ENCODE data around the gene ZNF670.
"Not testable (repeated sequence)": the region's sequence is repeated elsewhere in the genome, so short reads cannot be mapped to it uniquely, and the experiment has no call there.

ZNF670 gene

DNA sequence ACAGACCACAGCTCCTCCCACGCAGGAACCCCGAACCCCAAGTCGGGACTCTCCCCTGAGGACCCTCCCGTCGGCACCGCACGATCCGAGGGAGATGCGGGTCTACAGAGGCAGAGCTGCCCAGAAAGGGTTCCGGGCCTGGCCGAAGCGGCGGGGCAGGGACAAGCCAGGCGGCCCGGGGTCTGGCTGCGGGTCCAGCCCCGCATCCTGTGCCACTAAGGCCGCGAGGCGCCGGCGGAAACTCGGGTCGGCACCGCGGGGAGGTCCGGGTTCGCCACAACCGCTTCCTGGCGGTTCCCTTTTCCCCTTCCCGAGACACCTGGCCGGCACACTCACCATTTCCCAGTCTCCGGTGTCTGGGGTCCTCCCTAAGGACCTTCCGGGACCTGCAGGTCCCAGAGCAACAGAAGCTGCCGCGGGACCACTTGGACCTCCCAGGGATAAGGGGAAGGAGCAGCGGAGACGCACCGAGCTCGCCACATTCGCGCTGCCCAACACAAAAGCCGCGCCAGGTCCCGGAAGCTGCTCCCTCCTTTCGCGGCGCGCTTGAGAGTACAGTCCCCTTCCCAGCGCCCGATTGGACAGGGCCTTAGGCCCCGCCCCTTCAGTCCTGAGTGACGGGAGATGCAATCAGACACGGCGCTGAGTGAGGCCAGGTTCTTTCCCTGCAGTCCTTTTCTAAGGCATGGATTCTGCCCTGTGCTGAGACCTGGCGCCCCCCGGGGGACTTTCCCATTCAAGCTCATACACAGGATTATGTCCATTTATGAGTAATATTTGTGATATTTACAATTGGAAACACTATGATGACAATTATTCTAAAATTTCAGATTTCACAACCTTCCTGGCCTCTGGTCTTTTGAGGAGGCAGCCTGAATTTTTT is at the start of gene ZNF670:
ZNF670 (minus strand) TSS at position 554 of the 883 bp plus-strand sequence; CDS start at position 339, 215 bp downstream.
- in situ Hi-C loops (cut with MboI; ENCODE audit: low sequenced_read_pairs), result no loop called here

DNA sequence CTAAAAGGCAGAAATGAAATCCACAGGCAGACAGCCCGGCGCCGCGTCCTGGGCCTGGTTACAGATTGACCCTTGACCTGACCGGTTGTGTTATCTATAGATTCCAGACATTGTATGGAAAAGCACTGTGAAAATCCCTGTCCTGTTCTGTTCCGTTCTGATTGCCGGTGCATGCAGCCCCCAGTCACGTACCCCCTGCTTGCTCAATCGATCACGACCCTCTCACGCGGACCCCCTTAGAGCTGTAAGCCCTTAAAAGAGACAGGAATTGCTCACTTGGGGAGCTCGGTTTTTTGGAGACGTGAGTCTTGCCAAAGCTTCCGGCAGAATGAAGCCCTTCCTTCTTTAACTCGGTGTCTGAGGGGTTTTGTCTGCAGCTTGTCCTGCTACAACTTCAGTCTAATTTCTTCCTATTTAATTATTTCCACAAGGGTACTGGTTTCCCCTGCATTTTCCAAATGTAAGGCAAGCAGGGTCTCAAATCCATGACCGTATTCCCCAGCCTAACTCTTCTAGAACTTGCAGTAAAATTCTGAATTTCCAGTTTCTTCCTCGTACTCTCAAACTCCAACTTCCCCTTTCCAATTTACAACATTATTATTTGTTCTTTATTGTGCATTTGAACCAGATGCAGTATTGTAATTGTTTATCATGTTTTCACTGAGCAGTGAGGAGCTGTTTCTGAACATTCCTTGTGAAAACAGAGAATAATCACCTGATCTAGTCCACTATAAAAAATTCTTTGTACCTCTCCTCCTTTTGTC is 49.1 kb upstream of the ZNF670 start:
- in situ Hi-C loops (cut with MboI; ENCODE audit: low sequenced_read_pairs), result not testable (repeated sequence)

DNA sequence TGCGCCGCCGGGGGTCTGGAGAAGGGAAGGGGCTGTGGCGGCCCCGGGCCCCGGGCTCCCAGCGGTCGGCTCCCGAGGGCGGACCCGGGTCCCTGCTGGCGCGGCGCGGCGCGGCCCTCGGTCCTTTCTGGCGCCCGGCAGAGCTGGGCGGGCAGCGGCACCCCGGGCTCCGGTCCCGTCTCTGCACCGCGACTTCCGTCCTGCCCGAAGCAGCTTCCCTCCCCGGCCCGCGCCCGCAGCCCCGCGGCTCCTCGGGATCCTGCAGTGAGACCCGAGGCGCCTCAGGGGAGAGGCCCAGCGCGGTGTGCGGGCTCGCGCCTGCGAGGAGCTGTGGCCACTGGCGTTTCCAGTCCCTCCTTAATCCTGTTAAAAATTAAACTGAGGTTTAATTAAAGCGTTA is 48.0 kb upstream of the ZNF670 start:
- in situ Hi-C loops (cut with MboI; ENCODE audit: low sequenced_read_pairs), result not testable (repeated sequence)

DNA sequence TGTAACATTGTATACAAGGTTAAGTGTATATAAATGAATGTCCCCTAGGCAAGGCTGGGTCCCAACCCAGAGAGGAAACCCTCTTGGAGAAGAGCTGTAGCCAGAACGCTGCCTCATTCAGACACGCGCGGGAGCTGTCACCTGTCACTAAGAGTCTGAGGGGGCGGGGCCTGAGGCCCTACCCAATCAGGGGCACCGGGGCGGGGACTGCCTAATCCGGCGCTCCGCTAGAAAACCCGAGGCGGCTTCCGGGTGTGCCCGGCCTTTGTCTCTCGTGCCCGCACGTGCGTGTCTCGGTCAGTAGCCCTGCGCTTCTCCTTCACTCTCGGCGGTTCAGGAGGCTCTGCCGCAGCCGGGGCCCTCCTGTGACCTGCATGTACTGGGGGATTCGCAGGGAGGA is 47.6 kb upstream of the ZNF670 start:
- in situ Hi-C loops (cut with MboI; ENCODE audit: low sequenced_read_pairs), result not testable (repeated sequence)

DNA sequence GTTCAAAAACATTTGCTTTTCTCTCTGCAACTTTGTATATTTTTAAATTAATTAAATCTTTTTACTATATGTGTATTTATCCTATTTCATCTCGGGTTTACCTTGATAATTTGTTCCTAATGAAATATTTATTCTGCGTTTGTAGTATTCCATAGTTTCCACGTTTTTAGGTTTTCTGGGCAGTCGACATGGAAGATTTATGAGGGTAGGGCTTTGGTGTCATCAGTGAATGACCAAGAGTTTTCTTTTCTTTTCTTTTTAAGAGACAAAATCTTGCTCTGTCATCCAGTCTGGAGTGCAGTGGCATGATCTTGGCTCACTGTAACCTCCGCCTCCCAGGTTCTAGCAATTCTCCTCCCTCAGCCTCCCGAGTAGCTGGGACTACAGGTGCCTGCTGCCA is 42.8 kb upstream of the ZNF670 start:
- in situ Hi-C loops (cut with MboI; ENCODE audit: low sequenced_read_pairs), result no loop called here

DNA sequence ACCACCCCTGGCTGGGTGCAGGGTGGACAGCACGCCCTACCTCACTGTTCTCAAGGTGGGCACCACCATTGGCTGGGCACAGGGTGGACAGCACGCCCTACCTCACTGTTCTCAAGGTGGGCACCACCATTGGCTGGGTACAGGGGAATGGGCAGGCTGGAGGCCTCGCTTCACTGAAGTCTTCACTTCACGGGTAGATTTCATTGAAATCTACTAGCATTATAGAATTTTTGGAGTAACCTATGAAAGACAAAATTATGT is 41.7 kb upstream of the ZNF670 start:
- in situ Hi-C loops (cut with MboI; ENCODE audit: low sequenced_read_pairs), result not testable (repeated sequence)

DNA sequence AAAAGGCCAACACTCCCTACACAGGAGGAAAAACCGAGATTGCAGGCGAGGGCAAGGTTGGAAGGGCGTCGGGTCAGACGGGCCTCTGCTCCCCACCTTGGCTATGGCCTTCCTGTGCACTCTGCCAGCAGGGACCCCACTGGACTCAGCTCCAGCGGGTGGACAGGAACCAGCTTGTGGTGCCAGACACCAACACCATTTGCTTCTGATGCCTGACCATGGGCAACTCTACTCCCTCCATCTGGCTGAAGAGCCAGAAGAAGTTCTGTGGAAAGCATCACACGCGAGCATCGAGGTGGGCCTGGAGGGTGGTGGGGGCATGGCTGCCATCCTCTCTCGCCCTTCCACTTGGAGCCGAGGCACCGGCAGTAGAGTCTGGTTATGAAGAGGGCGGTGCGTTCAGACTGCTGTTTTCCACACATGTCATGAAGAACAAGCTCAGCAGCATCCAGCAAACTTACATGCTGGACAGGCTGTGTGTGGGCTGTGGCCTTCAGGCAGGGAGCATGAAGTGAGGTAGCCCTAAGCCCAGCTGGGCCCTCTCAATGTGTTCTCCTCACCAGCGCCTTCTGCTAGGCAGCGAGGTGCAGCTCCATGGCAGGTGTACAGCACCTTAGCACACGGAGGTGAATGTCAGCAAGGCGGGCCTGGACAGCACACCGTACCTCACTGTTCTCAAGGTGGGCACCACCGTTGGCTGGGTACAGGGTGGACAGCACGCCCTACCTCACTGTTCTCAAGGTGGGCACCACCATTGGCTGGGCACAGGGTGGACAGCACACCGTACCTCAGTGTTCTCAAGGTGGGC is 41.2 kb upstream of the ZNF670 start:
- in situ Hi-C loops (cut with MboI; ENCODE audit: low sequenced_read_pairs), result no loop called here

DNA sequence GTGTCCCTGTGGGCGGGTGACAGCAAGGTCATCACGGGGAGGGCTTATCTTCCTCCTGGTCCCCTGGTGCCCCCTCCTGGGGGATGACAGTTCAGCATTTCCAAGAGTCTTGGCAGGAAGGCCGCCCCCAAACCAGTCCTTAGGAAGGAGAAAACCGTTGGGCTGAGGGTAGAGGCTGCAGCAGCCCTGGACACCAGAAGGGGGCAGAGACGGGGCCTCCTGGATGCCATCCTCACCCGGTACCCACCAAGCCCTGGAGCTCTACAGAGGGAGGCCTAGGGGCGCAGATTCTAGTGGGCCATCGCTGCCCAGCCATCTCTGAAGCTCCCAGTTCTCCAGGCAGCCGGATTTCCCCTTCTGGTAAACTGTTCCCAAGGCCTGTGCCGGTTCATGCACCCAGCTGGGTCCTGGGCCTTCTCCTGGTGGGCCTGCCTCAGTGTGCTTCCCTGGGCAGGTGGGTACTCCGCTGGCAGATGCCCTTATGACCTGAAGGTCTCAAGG is 40.4 kb upstream of the ZNF670 start:
- in situ Hi-C loops (cut with MboI; ENCODE audit: low sequenced_read_pairs), result no loop called here

DNA sequence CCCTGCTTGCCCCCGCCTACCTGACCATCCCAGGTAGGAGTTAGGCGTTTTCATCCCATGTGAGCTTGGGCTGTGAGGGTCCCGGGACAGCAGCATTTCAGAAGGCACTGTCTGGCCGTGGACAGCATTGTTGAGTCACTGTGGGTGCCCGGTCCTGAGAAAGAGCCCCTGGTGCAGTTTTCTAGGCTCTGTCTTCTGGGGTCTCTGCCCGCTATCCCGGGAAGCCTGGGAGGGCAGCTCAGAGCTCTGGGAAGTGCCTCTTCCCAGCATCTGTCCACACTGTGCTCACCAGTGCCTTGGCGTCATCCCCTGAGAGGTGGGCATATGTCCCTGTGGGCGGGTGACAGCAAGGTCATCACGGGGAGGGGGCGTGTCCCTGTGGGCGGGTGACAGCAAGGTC is 36.9 kb upstream of the ZNF670 start:
- in situ Hi-C loops (cut with MboI; ENCODE audit: low sequenced_read_pairs), result no loop called here

DNA sequence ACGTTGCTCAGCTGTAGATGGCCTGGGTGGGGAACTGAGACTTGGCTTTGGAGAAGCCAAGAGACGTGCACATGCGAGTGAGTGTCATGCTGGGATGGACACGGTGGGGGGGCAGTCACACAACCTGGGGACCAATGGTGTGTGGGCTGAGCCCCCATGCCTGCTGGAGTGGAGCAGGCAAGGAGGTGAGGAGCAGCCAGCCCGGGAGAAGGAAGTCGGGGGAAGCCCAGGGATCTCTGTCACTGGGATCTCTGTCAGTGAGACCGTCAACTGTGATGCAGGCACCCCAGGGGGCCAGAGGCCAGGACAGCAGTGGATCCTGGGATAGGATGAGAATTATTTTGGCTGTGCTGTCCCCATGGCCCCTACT is 36.5 kb upstream of the ZNF670 start:
- in situ Hi-C loops (cut with MboI; ENCODE audit: low sequenced_read_pairs), result no loop called here

DNA sequence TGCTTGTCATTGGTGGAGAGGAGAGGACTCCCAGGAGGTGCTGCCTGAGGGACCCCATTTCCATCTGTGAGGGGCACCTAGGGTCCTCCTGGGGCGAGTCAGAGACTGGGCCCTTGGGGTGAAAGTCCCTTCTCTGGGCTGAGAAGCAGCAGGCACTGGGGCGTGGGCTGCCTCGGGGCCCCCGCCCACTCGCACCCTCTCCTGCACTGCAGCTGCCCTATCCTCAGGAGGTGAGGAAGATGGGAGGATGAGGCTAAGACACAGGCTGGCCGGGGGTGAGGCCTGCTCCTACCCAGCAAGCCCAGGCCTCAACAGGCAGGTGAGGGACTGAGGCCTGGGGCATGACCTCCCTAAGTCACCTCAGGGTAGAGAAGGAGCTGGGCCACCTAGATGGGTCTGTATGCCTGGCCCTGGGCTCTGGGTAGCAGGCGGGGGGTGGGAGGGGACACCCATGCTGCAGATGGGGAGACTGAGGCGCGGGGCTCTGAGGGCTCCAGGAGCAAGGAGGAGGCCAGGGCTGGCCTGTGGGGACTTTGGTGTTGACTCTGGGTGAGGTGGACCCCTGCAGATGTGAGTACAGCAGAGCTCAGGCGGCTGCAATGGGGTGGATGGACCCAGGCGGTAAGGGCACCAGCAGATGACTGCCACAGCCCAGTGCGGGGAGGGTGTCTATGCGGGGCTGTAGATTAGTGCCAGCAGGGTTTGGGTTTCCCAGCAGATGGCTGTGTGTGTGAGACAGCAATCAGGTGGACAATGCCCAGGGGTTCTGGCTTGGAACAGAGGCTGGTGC is 35.9 kb upstream of the ZNF670 start:
- in situ Hi-C loops (cut with MboI; ENCODE audit: low sequenced_read_pairs), result no loop called here

DNA sequence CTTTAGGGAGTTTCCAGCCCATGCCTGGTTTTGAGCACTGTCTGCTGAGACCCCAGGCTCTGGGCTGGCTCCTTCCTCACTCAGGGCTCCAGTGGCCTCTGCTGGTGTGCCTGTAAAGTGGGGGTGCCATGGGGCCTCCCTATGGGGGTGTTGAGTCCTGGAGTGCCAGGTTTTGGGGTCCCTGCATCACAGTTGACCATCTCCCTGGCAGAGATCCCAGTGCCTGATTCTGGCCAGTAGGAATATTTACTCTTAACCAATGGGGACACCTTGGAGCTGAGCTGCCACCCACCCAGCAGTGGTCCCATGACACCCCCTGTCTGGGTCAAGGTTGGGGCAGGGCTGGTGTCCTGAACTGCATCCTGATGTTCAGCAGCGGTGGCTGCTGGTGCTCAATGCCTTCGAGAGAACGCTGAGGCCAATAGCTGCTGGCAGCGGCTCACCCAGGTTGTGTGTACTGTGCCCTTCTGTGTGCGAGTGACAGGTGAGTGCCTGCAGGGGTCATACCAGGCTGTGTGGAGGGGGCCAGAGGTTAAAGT is 35.2 kb upstream of the ZNF670 start:
- in situ Hi-C loops (cut with MboI; ENCODE audit: low sequenced_read_pairs), result no loop called here

DNA sequence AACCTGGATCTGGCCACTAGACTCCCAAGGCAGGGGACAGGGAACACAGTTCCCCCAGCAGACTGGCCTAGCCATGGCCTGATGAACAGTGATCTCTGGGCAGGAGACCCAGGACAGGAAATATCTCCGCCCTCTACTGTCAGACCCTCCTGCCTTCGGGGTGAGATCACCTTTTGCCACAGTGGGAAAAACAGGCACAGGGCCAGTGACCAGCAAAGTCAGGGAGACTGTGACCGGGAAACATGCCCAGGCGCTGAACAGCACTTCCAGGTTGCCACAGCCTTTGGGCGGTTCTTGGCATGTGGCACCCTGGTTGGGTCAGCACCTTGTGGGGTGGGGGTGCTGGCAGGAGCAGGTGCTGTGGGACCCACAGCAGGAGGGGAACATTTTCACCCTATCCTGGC is 34.5 kb upstream of the ZNF670 start:
- in situ Hi-C loops (cut with MboI; ENCODE audit: low sequenced_read_pairs), result no loop called here

DNA sequence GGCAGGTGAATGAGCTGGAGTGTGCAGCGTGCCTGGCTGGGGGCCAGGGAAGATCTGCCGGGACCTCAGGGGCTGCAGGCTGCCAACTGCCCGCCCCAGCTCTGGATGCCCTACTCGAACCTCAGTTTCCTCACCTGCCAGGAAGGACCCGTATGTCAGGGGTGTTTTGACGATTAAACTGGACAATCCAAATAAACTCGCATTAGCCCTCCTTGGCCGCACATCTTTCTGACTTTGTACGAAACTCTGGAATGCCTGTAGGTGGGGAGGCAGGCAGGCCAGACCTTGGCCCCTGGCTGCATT is 33.8 kb upstream of the ZNF670 start:
- in situ Hi-C loops (cut with MboI; ENCODE audit: low sequenced_read_pairs), result no loop called here

DNA sequence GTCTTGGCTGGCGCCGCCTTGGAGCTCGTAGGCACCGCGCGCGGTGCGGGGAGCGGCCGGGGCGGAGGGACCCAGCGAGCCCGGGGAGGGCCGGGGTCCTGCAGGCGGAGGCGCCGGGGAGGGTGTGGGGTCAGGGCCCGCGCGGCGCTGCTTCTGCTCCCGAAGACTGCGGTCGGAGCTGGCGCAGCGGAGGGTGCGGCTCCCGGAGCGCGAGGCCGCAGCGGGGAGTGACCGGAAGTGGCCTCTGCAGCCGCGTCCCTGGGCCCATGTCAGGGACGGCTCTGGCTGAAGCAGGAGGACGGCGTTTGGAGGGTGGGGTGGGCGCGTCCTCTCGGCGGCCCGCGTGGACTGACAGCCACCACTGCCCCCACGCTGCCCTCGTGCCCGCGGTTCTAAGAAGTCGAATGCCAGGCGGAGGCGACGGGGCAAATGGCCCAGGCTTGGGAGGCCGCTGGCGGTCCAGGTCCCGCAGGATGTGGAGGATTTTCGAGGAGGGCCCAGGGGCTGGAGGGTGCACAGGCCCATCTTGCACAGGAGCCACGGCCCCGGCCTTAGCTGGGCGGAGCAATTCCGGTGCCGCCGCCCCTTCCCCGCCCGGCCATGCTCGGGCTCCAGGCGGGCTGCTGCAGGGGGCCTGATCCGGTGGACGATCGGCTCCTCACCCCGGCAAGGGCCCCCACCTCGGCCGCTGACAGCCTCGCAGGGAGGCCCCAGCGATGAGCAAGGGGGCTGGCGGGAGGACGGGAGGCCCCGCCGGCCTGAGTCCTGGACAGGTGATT is 33.3 kb upstream of the ZNF670 start:
- in situ Hi-C loops (cut with MboI; ENCODE audit: low sequenced_read_pairs), result no loop called here

DNA sequence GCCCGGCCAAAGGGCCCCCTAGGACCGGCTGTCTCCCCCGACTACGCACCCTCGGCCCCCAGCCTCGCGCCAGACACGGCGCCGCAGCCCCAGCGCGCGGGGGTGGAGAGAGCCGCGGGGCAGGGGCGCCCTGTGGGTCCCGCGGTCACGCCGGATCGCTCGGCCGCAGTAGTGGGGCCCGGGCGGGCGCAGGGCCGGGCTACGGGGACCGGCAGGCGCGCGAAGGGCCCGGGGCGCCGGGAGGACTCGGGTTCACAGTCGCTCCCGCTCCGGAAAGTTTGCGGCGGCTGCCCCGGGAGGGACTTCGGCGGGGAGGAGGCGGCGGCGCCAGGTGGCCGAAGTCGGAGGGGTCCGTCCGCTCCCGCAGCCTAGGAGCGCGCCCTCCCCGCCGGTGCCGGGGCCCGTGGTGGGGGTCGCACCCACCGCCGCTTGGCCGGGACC is 32.7 kb upstream of the ZNF670 start:
- in situ Hi-C loops (cut with MboI; ENCODE audit: low sequenced_read_pairs), result no loop called here

DNA sequence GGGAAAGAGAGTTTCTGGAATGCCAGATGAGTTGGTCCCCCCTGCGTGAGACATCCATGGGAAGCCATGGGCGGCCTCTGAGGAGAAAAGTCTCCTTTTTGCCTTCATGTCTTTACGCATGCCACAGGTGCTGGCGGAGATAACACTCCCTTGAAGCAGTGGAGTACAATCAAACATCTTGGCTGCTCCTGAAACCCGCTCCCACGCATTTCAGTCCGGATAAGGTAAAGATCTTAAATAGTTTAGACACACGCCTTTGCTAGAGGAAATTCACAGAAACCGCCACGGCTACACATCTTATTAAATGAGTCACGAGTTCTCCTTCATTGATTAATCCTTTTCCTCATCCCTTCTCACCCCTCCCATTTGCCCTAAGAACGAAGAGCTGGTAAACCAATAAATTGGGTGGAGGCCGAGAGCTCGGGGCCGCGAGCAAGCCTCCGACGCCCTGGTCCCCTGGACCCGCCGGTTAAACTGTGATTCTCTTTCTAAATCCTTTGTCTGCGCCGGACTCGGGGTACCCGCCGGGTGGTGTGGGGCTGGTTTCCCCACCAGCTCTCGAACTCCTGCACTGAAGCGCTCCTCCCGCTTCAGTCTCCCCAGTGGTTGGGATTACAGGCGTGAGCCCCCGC is 32.1 kb upstream of the ZNF670 start:
- in situ Hi-C loops (cut with MboI; ENCODE audit: low sequenced_read_pairs), result no loop called here

DNA sequence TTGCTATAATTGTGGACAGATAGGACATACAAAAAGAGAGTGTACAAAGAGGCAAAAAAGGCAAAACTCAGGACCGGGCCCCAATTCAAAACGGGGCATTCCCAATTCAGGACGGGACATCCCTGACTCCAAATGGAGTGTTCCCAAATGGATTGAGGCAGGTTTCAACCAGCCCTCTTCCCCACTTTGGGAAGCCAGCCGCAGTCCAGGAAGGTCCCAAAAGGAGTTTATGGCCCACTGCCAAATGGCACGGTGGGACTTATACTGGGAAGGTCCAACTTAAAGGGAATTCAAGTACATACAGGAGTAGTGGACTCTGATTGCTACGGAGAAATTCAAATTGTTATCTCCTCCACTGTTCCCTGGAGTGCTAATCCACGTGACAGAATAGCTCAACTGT is 29.1 kb upstream of the ZNF670 start:
- in situ Hi-C loops (cut with MboI; ENCODE audit: low sequenced_read_pairs), result no loop called here

DNA sequence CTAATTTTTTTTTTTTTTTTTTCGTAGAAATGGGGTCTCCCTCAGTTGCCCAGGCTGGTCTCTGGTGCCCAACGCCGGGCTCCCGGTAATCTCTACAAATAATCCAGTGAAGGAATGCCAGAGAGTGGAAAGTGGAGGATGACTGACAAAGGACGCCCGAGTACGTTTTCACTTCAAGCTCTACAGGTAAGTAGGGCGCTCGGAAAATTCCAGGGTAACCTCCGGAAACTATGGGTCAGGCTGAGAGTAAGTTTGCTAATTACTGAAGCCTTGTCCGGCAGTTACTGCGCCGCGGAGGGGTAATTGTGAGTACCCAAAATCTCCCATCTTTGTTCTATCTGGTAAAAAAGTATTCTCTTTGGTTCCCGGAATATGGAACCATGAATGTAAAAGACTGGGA is 27.4 kb upstream of the ZNF670 start:
- in situ Hi-C loops (cut with MboI; ENCODE audit: low sequenced_read_pairs), result no loop called here
